Naive thymus-derived CD8-positive, alpha-beta T cell (primary cell): ENCODE results near the gene ANO10. TPM values are rescaled to one million over a fixed set of nuclear protein-coding genes. Genes with fewer than 3 reads are reported as not detected.
A peak's percentile ranks its signal among the peaks of the same experiment; 100 is the strongest.
"Not testable (repeated sequence)": the region's sequence is repeated elsewhere in the genome, so short reads cannot be mapped to it uniquely, and the experiment has no call there.

Experiments
- ATAC-seq, 2 donors: fragments of 150-1000 bp; cut with Tn5 transposase in 1 of 2; sonication (Bioruptor Pico), chemical (Tn5 transposase) in 1 of 2; 1 replicate in 1 of 2; 2 replicates in 1 of 2; pipeline ENCODE4 v1.10.0; 2021; ENCODE audit warnings: mild to moderate bottlenecking in 2 of 2, moderate library complexity in 2 of 2
- POLR2A ChIA-PET: fragments of 350-600 bp; sonication (Branson Sonifier 250); formaldehyde crosslinking; loops from one replicate; lab custom pipeline; 2021; ENCODE audit warnings: antibody characterized with exemption; lab: Charles Lee
- DNase-seq, 10 donors: peaks; one replicate each; pipeline versions ENCODE4 v3.0.0 to v3.0.0-alpha.2; 2020 to 2022
- H3K27ac Mint-ChIP-seq, 10 donors: one replicate each; pipeline ENCODE4 v1.8.0; 2020 to 2022; ENCODE audit warnings: mild to moderate bottlenecking in 10 of 10, mixed read lengths in 10 of 10, moderate library complexity in 4 of 10, inconsistent platforms in 1 of 10
- H3K27me3 Mint-ChIP-seq, 5 donors: one replicate each; pipeline ENCODE4 v1.8.0; 2021 to 2022; ENCODE audit warnings: mixed read lengths in 5 of 5
- H3K36me3 Mint-ChIP-seq, 3 donors: one replicate each; pipeline ENCODE4 v1.8.0; 2020 to 2022; ENCODE audit warnings: mixed read lengths in 3 of 3, mild to moderate bottlenecking in 2 of 3, inconsistent platforms in 1 of 3
- H3K4me1 Mint-ChIP-seq, 4 donors: one replicate each; pipeline ENCODE4 v1.8.0; 2021 to 2022; ENCODE audit warnings: mixed read lengths in 4 of 4
- H3K4me3 Mint-ChIP-seq, 10 donors: one replicate each; pipeline ENCODE4 v1.8.0; 2020 to 2022; ENCODE audit warnings: mild to moderate bottlenecking in 10 of 10, mixed read lengths in 10 of 10, moderate library complexity in 6 of 10, inconsistent platforms in 1 of 10
- H3K9me3 Mint-ChIP-seq, 9 donors: one replicate each; pipeline ENCODE4 v1.8.0; 2020 to 2022; ENCODE audit warnings: mixed read lengths in 9 of 9, mild to moderate bottlenecking in 3 of 9, inconsistent platforms in 1 of 9, moderate library complexity in 1 of 9
- polyA plus RNA-seq, 3 donors: library from polyadenylated mRNA; unstranded; fragments of 300-500 nt; fragmentation: Illumina TruSeq; gene quantifications; one replicate each; pipeline ENCODE4 v1.2.3, GENCODE V29; 2021
- total RNA-seq, 8 experiments: library from RNA in 2 of 8; stranded (reverse) in 2 of 8; gene quantifications; one replicate each; pipeline ENCODE4 v1.2.3 and lab custom pipeline; 2021 to 2026

Gene ANO10
- total and polyA plus RNA-seq, 5 experiments from 2014 or later = 6.9 to 12.4 (median 10.4) TPM

DNA sequence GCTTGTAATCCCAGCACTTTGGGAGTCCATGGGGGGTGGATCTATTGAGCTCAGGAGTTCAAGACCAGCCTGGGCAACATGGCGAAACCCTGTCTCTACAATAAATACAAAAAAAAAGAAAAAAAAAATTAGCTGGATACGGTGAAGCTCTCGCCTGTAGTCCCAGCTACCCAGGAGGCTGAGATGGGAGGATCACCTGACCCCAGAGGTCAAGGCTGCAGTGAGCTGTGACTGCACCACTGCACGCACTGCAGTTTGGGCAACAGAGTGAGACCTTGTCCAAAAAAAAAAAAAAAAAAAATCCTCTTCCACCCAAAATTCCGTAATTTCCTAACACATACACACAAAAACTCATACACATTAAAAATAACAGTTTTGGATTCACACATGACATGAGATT lies 2.2 kb downstream of the ANO10 start:
- H3K27ac Mint-ChIP-seq = no peak overlapping the region
- H3K36me3 Mint-ChIP-seq = no peaks in the 10 kb centered on the region
- ATAC-seq (no peak), DNase-seq (no peak)
- POLR2A ChIA-PET = interaction anchor here (0.6 to 0.7 kb wide), 3 partner anchors 316 to 529 kb away, joined by 3 to 7 read pairs (median 5); no protein-coding TSS in a partner anchor
- H3K4me1 Mint-ChIP-seq = peaks cover 12 to 22% (median 17%) of the 10 kb centered on the region in 4 donors
- H3K9me3 Mint-ChIP-seq = no peaks in the 10 kb centered on the region
- no peaks in the 10 kb centered on the region for H3K27me3 Mint-ChIP-seq
- H3K4me3 Mint-ChIP-seq = peak overlapping the region in 3 of 10 donors; percentile 1 to 92 (median 90)

DNA sequence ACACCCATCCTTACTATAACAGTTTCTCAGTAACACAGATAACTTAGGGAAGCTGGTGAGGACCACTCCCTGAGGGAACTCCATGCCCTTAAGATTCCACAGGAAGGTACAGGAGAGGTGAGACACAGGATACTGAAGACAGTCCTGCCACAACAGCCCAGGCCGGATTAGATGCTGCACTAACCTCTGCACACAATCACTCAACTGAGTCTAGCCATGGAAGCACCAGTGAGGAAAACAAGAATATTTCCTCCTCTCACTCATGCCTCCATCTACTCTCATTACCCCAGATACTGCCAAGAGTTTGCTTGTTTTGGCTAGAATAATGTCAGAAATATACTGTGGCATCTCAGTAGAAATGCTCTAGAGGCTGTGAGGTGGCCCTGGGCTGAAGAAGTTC lies 3.7 kb downstream of the ANO10 start:
- no peak overlapping the region for H3K27ac Mint-ChIP-seq
- POLR2A ChIA-PET = no interaction called here
- ATAC-seq (no peak), DNase-seq (no peak)
- no peaks in the 10 kb centered on the region for H3K9me3 Mint-ChIP-seq
- no peaks in the 10 kb centered on the region for H3K27me3 Mint-ChIP-seq
- H3K4me3 Mint-ChIP-seq = peak overlapping the region in 1 of 10 donors; percentile 18
- H3K4me1 Mint-ChIP-seq = peaks cover 10 to 22% (median 17%) of the 10 kb centered on the region in 4 donors
- H3K36me3 Mint-ChIP-seq = no peaks in the 10 kb centered on the region

DNA sequence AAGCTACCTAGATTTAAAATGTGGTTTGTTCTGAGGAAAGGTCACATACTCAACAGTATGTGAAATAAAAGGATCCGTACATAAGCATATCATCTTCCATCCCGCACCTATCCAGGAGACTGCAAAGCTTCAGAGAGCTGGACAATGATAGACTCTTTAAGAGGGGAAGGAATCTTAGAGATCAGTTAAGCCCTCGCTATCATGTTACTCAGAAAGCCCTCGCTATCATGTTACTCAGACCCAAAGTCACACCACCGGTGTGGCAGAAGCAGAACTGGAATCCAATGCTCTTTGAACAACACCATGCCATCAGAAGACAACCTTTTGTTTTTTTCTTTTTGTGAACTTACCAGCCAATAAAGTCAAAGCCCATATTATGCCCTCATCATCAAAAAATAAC lies 5.8 kb downstream of the ANO10 start:
- no peaks in the 10 kb centered on the region for H3K36me3 Mint-ChIP-seq
- H3K9me3 Mint-ChIP-seq = no peaks in the 10 kb centered on the region
- no peaks in the 10 kb centered on the region for H3K27me3 Mint-ChIP-seq
- H3K27ac Mint-ChIP-seq = no peak overlapping the region
- peaks cover 3 to 5% (median 4%) of the 10 kb centered on the region in 4 donors for H3K4me1 Mint-ChIP-seq
- ATAC-seq (no peak), DNase-seq (no peak)
- POLR2A ChIA-PET = no interaction called here
- H3K4me3 Mint-ChIP-seq = no peak overlapping the region

DNA sequence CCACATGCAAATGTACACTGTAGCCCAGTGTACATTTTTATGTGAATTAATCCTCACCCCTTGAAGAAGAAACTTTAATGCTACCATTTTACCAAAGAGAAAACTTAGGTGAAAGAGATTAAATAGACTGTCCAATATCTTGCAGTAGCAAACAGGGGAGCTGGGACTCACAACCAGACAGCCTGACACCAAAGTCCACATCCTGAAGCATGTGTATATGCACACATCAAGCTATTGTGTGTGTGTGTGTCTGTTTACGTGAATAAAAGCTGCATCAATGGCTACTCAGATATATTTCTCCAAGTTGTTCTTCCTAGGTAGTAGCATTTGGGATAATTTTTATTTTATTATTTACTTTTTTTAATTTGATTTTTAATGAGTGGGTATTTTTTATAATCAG lies 6.7 kb downstream of the ANO10 start:
- no peaks in the 10 kb centered on the region for H3K9me3 Mint-ChIP-seq
- no peak overlapping the region for H3K27ac Mint-ChIP-seq
- peaks cover 0 to 3% (median 0%) of the 10 kb centered on the region in 4 donors for H3K4me1 Mint-ChIP-seq
- ATAC-seq (no peak), DNase-seq (no peak)
- no peak overlapping the region for H3K4me3 Mint-ChIP-seq
- no peaks in the 10 kb centered on the region for H3K36me3 Mint-ChIP-seq
- no peaks in the 10 kb centered on the region for H3K27me3 Mint-ChIP-seq
- POLR2A ChIA-PET = no interaction called here

DNA sequence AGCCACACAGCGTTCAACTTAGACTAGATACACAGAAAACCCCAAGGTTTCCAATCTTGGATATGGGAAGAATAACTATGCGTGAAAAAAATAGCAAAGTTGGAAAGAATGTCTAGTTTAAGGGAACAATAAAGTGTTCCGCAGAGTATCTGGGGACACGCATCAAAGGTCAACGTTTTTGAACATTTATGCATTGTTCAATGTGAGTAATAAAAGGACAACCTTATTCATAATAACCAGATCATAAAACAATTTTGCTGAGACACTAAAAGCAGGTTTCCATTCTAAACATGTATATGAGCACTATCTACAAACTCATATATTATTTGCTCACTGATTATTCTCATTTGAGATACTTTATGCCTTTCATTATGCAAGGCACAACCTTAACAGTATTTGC lies 7.8 kb downstream of the ANO10 start:
- H3K4me3 Mint-ChIP-seq = no peak overlapping the region
- no peak for ATAC-seq
- H3K27ac Mint-ChIP-seq = no peak overlapping the region
- no peaks in the 10 kb centered on the region for H3K27me3 Mint-ChIP-seq
- no peak for DNase-seq
- H3K9me3 Mint-ChIP-seq = no peaks in the 10 kb centered on the region
- H3K36me3 Mint-ChIP-seq = no peaks in the 10 kb centered on the region
- POLR2A ChIA-PET = no interaction called here
- peaks cover 0 to 1% (median 0%) of the 10 kb centered on the region in 4 donors for H3K4me1 Mint-ChIP-seq

DNA sequence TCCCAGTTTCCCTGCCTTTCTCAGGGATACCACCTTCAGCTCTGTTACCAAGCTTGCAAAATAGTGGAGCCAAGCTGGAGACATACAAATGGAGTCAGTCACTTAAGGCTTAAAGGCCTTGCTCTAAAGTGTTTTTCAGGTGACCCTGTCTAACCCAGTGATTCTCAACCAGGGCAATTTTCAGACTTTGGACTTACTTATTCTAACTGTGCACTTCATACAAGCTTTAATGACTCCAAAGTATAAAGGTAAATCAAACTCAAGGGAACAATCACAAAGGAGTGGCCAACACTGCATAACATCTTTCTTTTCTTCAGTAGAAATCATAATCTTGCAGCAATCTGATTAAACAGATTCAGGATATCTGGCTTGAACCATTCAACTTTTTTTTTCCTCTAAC lies 9.4 kb downstream of the ANO10 start:
- Mint-ChIP-seq H3K27ac (no peak overlapping the region), H3K36me3 (peaks cover 0 to 3% (median 0%) of the 10 kb centered on the region in 3 donors), H3K27me3 (no peaks in the 10 kb centered on the region), H3K9me3 (no peaks in the 10 kb centered on the region), H3K4me3 (no peak overlapping the region), H3K4me1 (peaks cover 0 to 1% (median 0%) of the 10 kb centered on the region in 4 donors)
- POLR2A ChIA-PET = interaction anchor here (1.1 kb wide), 1 partner anchor 21 kb away, joined by 3 read pairs; no protein-coding TSS in a partner anchor
- DNase-seq (no peak), ATAC-seq (no peak)

DNA sequence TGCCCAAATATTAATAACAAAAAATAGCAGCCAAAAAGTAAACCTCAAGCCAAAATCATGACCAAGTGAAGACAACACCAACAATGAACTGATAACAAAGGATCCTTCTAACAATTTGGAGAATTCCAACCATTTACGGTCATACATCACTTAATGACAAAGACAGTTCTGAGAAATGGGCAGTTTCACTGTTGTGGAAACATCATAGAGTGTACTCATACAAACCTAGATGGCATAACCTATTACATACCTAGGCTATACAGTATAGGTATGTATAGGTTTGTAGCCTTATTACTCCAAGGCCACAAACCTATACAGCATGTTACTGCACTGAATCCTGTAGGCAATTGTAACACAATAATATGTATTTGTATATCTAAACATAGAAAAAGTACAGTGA lies 12.4 kb downstream of the ANO10 start:
- no peaks in the 10 kb centered on the region for H3K9me3 Mint-ChIP-seq
- no peak for ATAC-seq
- no peak overlapping the region for H3K4me3 Mint-ChIP-seq
- H3K4me1 Mint-ChIP-seq = peaks cover 0 to 2% (median 0%) of the 10 kb centered on the region in 4 donors
- DNase-seq = no peak
- H3K27me3 Mint-ChIP-seq = no peaks in the 10 kb centered on the region
- POLR2A ChIA-PET = no interaction called here
- no peak overlapping the region for H3K27ac Mint-ChIP-seq
- H3K36me3 Mint-ChIP-seq = peaks cover 0 to 8% (median 7%) of the 10 kb centered on the region in 3 donors

DNA sequence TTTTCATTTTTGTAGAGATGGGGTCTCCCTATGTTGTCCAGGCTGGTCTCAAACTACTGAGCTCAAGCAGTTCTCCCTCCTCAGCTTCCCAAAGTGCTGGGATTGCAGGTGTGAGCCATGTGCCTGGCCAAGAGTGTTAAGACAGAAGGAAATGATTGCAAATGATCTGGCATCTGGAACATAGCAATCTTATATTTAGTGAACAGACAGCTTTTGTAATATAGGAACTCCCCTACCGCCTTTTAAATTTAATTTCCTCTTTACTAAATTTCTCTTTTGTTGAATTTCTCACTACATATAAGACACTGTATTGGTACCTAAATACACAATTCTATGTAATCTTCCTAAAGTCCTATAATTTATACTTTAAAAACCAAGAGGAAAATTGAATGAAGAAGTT lies 13.1 kb downstream of the ANO10 start:
- Mint-ChIP-seq H3K4me3 (no peak overlapping the region), H3K36me3 (peaks cover 0 to 12% (median 9%) of the 10 kb centered on the region in 3 donors), H3K9me3 (no peaks in the 10 kb centered on the region), H3K27me3 (no peaks in the 10 kb centered on the region), H3K27ac (no peak overlapping the region), H3K4me1 (peaks cover 0 to 2% (median 0%) of the 10 kb centered on the region in 4 donors)
- DNase-seq = no peak
- no peak for ATAC-seq
- POLR2A ChIA-PET = no interaction called here

DNA sequence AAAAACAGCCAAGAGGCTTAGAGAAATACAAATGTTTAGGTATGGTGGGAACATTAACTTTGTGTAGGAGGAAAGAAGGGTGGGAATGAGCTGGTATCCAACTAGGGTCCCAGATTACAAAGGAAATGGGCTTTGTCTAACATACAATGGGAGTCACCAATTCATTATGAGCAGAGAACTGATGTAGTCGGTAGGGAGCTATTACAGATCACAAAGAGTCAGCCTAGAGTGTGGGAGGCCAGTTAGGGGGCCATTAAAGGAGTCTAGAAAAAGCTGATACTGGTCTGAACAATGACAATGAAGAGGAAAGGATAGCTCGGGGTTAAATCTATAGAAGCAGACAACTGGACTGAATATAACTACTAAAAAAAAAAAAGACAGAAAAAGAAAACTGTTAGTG lies 15.5 kb downstream of the ANO10 start:
- no peak for DNase-seq
- H3K27me3 Mint-ChIP-seq = no peaks in the 10 kb centered on the region
- no peak for ATAC-seq
- no peak overlapping the region for H3K4me3 Mint-ChIP-seq
- no peak overlapping the region for H3K27ac Mint-ChIP-seq
- no peaks in the 10 kb centered on the region for H3K9me3 Mint-ChIP-seq
- peaks cover 0 to 2% (median 0%) of the 10 kb centered on the region in 4 donors for H3K4me1 Mint-ChIP-seq
- peaks cover 0 to 21% (median 15%) of the 10 kb centered on the region in 3 donors for H3K36me3 Mint-ChIP-seq
- POLR2A ChIA-PET = no interaction called here

DNA sequence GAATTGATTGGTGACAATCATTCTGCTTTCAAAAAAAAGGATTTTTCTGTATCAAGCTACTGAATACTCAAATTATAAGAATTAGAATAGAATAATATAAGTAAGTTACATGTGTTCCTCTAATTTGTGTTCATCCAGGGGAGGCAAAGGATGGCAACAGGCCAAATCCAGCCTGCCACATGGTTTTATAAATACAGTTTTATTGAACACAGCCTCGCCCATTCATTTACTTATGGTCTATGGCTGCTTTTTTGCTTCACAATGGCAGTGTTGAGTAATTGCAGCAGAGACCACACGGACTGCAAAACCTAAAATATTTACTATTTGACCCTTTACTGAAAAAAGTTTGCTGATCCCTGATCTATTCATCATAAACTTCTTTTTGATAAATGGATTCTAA lies 21.9 kb downstream of the ANO10 start:
- Mint-ChIP-seq H3K9me3 (peaks cover 0 to 15% (median 4%) of the 10 kb centered on the region in 9 donors), H3K36me3 (peaks cover 0 to 38% (median 27%) of the 10 kb centered on the region in 3 donors)
- H3K27ac Mint-ChIP-seq, H3K4me1 Mint-ChIP-seq, ATAC-seq, H3K4me3 Mint-ChIP-seq, DNase-seq, POLR2A ChIA-PET, H3K27me3 Mint-ChIP-seq: not testable (repeated sequence)

DNA sequence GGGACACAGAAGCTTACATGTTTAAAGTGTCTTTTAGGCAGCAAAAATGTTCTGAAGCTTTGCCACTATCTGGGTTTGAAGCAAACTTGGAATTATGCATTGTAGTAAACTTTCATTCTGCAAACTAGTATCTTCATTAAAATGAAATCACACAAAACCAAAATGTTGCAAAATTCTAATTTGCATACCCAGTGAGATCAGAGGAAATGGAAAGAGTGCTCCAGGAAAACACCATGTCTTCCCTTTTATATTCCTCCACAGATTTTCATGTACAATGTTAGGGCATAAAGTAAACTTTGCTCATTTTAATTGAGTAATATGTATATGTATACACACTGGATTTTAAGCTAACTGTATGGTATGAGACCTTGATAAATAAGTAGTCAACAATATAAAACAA lies 23.9 kb downstream of the ANO10 start:
- peaks cover 0 to 8% (median 0%) of the 10 kb centered on the region in 4 donors for H3K4me1 Mint-ChIP-seq
- POLR2A ChIA-PET = interaction anchor here (0.6 kb wide), 1 partner anchor 887 kb away, joined by 7 read pairs; no protein-coding TSS in a partner anchor
- no peak overlapping the region for H3K27ac Mint-ChIP-seq
- H3K27me3 Mint-ChIP-seq = no peaks in the 10 kb centered on the region
- H3K9me3 Mint-ChIP-seq = peaks cover 0 to 32% (median 14%) of the 10 kb centered on the region in 9 donors
- peaks cover 6 to 39% (median 37%) of the 10 kb centered on the region in 3 donors for H3K36me3 Mint-ChIP-seq
- H3K4me3 Mint-ChIP-seq = no peak overlapping the region
- ATAC-seq (no peak), DNase-seq (no peak)

DNA sequence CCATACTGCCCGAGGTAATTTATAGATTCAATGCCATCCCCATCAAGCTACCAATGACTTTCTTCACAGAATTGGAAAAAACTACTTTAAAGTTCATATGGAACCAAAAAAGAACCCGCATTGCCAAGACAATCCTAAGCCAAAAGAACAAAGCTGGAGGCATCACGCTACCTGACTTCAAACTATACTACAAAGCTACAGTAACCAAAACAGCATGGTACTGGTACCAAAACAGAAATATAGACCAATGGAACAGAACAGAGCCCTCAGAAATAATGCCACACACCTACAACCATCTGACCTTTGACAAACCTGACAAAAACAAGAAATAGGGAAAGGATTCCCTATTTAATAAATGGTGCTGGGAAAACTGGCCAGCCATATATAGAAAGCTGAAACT lies 25.6 kb downstream of the ANO10 start:
- Mint-ChIP-seq H3K36me3 (peaks cover 18 to 49% (median 49%) of the 10 kb centered on the region in 3 donors), H3K9me3 (peaks cover 0 to 44% (median 22%) of the 10 kb centered on the region in 9 donors)
- DNase-seq, H3K27ac Mint-ChIP-seq, H3K27me3 Mint-ChIP-seq, H3K4me1 Mint-ChIP-seq, ATAC-seq, H3K4me3 Mint-ChIP-seq, POLR2A ChIA-PET: not testable (repeated sequence)

DNA sequence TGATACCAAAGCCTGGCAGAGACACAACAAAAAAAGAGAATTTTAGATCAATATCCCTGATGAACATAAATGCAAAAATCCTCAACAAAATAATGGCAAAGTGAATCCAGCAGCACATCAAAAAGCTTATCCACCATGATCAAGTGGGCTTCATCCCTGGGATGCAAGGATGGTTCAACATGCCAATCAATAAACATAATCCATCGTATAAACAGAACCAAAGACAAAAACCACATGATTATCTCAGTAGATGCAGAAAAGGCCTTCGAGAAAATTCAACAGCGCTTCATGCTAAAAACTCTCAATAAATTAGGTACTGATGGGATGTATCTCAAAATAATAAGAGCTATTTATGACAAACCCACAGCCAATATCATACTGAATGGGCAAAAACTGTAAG lies 26.5 kb downstream of the ANO10 start:
- POLR2A ChIA-PET, ATAC-seq, H3K27me3 Mint-ChIP-seq, H3K4me1 Mint-ChIP-seq, H3K27ac Mint-ChIP-seq, H3K4me3 Mint-ChIP-seq, DNase-seq: not testable (repeated sequence)
- Mint-ChIP-seq H3K36me3 (peaks cover 27 to 58% (median 55%) of the 10 kb centered on the region in 3 donors), H3K9me3 (peaks cover 0 to 51% (median 22%) of the 10 kb centered on the region in 9 donors)

DNA sequence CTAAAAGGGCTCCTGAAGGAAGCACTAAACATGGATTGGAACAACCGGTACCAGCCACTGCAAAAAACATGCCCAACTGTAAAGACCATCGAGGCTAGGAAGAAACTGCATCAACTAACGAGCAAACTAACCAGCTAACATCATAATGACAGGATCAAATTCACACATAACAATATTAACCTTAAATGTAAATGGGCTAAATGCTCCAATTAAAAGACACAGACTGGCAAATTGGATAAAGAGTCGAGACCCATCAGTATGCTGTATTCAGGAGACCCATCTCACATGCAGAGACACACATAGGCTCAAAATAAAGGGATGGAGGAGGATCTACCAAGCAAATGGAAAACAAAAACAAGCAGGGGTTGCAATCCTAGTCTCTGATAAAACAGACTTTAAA lies 28.2 kb downstream of the ANO10 start:
- H3K36me3 Mint-ChIP-seq = peaks cover 28 to 64% (median 55%) of the 10 kb centered on the region in 3 donors
- H3K4me1 Mint-ChIP-seq, ATAC-seq, H3K27ac Mint-ChIP-seq, POLR2A ChIA-PET, DNase-seq, H3K4me3 Mint-ChIP-seq, H3K27me3 Mint-ChIP-seq: not testable (repeated sequence)
- peaks cover 0 to 53% (median 23%) of the 10 kb centered on the region in 9 donors for H3K9me3 Mint-ChIP-seq
